ENCODE measurements around the gene RIMS1.

RIMS1 gene

GRCh38 chr6:71855406-71855805, 30.9 kb upstream of the RIMS1 start:
- no peak overlapping the region for H3K27ac ChIP-seq (replicated peaks)
- TF ChIP-seq REST (IDR thresholded peaks at IDR 0.05; ENCODE audit: insufficient replicate concordance, low read depth), result no peak
- TF ChIP-seq, protein P1, sequence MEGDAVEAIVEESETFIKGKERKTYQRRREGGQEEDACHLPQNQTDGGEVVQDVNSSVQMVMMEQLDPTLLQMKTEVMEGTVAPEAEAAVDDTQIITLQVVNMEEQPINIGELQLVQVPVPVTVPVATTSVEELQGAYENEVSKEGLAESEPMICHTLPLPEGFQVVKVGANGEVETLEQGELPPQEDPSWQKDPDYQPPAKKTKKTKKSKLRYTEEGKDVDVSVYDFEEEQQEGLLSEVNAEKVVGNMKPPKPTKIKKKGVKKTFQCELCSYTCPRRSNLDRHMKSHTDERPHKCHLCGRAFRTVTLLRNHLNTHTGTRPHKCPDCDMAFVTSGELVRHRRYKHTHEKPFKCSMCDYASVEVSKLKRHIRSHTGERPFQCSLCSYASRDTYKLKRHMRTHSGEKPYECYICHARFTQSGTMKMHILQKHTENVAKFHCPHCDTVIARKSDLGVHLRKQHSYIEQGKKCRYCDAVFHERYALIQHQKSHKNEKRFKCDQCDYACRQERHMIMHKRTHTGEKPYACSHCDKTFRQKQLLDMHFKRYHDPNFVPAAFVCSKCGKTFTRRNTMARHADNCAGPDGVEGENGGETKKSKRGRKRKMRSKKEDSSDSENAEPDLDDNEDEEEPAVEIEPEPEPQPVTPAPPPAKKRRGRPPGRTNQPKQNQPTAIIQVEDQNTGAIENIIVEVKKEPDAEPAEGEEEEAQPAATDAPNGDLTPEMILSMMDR (IDR thresholded peaks at IDR 0.05; ENCODE audit: insufficient read depth, low read length), result no peak
- TF ChIP-seq POLR2AphosphoS5 (IDR thresholded peaks at IDR 0.05; ENCODE audit: low read depth), result no peak
- TF ChIP-seq GABPA (IDR thresholded peaks at IDR 0.05; ENCODE audit: low read depth), result no peak
- TF ChIP-seq SPI1 (IDR thresholded peaks at IDR 0.05; ENCODE audit: borderline replicate concordance, low read depth), result no peak
- H3K27me3 ChIP-seq (ENCODE audit: insufficient read depth, poor library complexity, severe bottlenecking), result no peaks in the 10 kb centered on the region
- no peak for DNase-seq (ENCODE audit: low read depth in 1 of 2, low spot score in 1 of 2)
- no peak overlapping the region for H3K4me3 ChIP-seq (replicated peaks; ENCODE audit: insufficient read depth, low read length)

- H3K27me3 ChIP-seq (ENCODE audit: insufficient read depth, poor library complexity, severe bottlenecking), result peaks cover 2% of the 10 kb centered on the region
- no peak overlapping the region for H3K4me3 ChIP-seq (replicated peaks; ENCODE audit: insufficient read depth, low read length)
- DNase-seq (ENCODE audit: low read depth in 1 of 2, low spot score in 1 of 2), result no peak
- no peak overlapping the region for H3K27ac ChIP-seq (replicated peaks)
- TF ChIP-seq, protein P1 (IDR thresholded peaks at IDR 0.05; ENCODE audit: insufficient read depth, low read length), result no peak
- no peak for TF ChIP-seq GABPA (IDR thresholded peaks at IDR 0.05; ENCODE audit: low read depth)
Observed at GRCh38 chr6:71879016-71879415, 7.3 kb upstream of the RIMS1 start.

DNA sequence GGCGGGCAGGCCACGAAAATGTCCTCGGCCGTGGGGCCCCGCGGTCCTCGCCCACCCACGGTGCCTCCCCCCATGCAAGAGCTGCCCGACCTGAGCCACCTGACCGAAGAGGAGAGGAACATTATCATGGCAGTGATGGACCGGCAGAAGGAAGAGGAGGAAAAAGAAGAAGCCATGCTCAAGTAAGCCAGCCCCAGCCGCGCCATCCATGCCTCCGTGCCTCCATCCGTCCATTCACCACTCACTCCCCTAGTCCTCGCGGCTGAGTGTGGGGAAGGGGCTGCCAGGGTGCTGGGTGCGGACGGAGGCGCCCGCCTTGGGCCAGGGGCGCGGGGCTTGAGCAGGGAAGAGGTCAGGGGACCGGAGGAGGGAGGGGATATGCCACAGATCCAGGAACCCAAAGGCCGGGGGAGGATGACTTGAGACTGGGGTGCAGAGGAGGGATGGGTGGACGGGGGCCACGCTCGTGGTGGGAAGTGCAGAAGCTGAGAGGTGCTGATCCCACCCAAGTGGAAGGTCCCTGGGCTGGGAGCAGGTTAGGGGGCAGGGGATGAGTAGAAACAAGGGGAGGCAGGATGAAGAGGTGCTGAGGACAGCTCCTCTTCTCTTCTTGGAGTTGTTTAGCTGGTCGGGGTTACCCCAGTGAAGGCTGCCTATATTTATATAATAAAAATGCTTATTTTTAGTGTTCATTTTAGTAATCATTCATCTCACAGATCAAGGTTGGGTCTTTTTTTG, 825 bp downstream of the RIMS1 start:
- Histone ChIP-seq H3K4me3 (replicated peaks; ENCODE audit: insufficient read depth, low read length) (no peak overlapping the region), H3K27me3 (ENCODE audit: insufficient read depth, poor library complexity, severe bottlenecking) (peaks cover 23% of the 10 kb centered on the region), H3K27ac (replicated peaks) (no peak overlapping the region)
- peak; percentile 61 for TF ChIP-seq REST (IDR thresholded peaks at IDR 0.05; ENCODE audit: insufficient replicate concordance, low read depth)
- TF ChIP-seq POLR2AphosphoS5 (IDR thresholded peaks at IDR 0.05; ENCODE audit: low read depth), result no peak
- TF ChIP-seq SPI1 (IDR thresholded peaks at IDR 0.05; ENCODE audit: borderline replicate concordance, low read depth), result no peak
- TF ChIP-seq, protein P1 (IDR thresholded peaks at IDR 0.05; ENCODE audit: insufficient read depth, low read length), result no peak
- no peak for TF ChIP-seq GABPA (IDR thresholded peaks at IDR 0.05; ENCODE audit: low read depth)
- DNase-seq (ENCODE audit: low read depth in 1 of 2, low spot score in 1 of 2), result no peak
